Placental pericyte (primary cell): ENCODE measurements around the gene NPIPB2. TPM values are rescaled to one million over a fixed set of nuclear protein-coding genes. Genes with fewer than 3 reads are reported as not detected.

Experiments
- small RNA-seq: library from RNA; depleted of rRNA; stranded (forward); fragments of <200 nt; gene quantifications from one replicate; pipeline ENCODE3, GENCODE V24; 2012; ENCODE audit warnings: low replicate concordance
- total RNA-seq: library from RNA; depleted of rRNA; stranded (reverse); fragments of >200 nt; gene quantifications from 2 replicates; pipeline ENCODE4 v1.2.3, GENCODE V29; 2012

NPIPB2 gene
- total RNA-seq = 2.6 and 5.5 TPM in 2 replicates

DNA sequence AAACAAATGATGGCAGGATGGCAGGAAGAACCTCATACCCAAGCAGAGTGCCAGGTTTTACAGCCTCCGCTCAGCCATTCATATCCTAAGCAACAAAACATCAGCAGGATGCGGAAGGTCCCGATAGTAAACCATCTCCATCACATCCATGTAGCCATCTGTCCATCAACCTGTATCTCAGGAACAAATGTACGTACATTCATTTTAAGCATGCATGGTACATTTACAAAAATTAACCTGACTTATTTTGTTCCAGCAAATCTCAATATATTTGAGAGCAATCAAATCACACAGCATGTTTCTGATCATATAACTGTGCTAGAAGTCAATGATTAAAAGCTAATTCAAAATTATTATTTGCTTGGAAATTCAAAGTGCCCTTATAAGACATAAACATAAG, at the start of gene NPIPB2:
Gene NPIPB2 (minus strand): TSS at position 101 of the 400 bp plus-strand sequence. CDS start 0 bp downstream, at position 101.

GRCh38 chr16:11964761-11965551, 23.1 kb upstream of the NPIPB2 start, which contains the start of gene TNFRSF17:
Gene TNFRSF17 (plus strand): TSS chr16:11965210. CDS start chr16:11965325, 115 bp downstream.

GRCh38 chr16:11915644-11916523, 26.0 kb downstream of the NPIPB2 start, which contains the start of gene GSPT1:
Gene GSPT1 (minus strand): TSS chr16:11915956. CDS start chr16:11915720, 236 bp downstream.

Small RNA genes within 50 kb of the gene (small RNA-seq; reads per million reads assigned to genes)
- not detected for gene AC007216.5
- 0.55 reads per million, percentile 22 among the genes with 10 or more reads in this experiment for gene COX6CP1
- gene UBL5P4 = not detected

Other genes with a start within 250 kb of the NPIPB2 start
- gene TXNDC11, start 199.2 kb downstream of the NPIPB2 start, total RNA-seq = 47.0 and 61.5 TPM in 2 replicates
- gene ZC3H7A, start 144.8 kb downstream of the NPIPB2 start, total RNA-seq = 34.6 and 58.9 TPM in 2 replicates
- 125 and 167 TPM in 2 replicates for gene RSL1D1, start 90.5 kb downstream of the NPIPB2 start, total RNA-seq
- gene GSPT1, start 26.1 kb downstream of the NPIPB2 start, total RNA-seq = 111 and 153 TPM in 2 replicates
- gene TNFRSF17, start 23.2 kb upstream of the NPIPB2 start, total RNA-seq = not detected in 2 replicates
- gene SNX29, start 34.7 kb upstream of the NPIPB2 start, total RNA-seq = 16.0 and 23.6 TPM in 2 replicates